Epithelial cell of proximal tubule (primary cell): ENCODE results near the gene ACBD3. TPM values are rescaled to one million over a fixed set of nuclear protein-coding genes. Genes with fewer than 3 reads are reported as not detected.

ENCODE experiments used
- DNase-seq: peaks from one replicate; pipeline ENCODE4 v3.0.0-alpha.2; 2011; ENCODE audit warnings: low read depth
- H3K4me3 ChIP-seq: 2 replicates; pipeline ENCODE4 v1.5.1; 2011; ENCODE audit warnings: low read depth, mild to moderate bottlenecking, low read length
- total RNA-seq: library from RNA; depleted of rRNA; stranded (reverse); fragments of >200 nt; gene quantifications from 2 replicates; pipeline ENCODE4 v1.2.3, GENCODE V29; 2015
- TF ChIP-seq, protein P1 (sequence below): conservative IDR thresholded peaks from 2 replicates; pipeline ENCODE4 v1.5.1; 2012; ENCODE audit warnings: low read depth, mild to moderate bottlenecking, low read length

Gene ACBD3
- total RNA-seq, 1 donor from 2014 or later = 34.8 TPM

DNA sequence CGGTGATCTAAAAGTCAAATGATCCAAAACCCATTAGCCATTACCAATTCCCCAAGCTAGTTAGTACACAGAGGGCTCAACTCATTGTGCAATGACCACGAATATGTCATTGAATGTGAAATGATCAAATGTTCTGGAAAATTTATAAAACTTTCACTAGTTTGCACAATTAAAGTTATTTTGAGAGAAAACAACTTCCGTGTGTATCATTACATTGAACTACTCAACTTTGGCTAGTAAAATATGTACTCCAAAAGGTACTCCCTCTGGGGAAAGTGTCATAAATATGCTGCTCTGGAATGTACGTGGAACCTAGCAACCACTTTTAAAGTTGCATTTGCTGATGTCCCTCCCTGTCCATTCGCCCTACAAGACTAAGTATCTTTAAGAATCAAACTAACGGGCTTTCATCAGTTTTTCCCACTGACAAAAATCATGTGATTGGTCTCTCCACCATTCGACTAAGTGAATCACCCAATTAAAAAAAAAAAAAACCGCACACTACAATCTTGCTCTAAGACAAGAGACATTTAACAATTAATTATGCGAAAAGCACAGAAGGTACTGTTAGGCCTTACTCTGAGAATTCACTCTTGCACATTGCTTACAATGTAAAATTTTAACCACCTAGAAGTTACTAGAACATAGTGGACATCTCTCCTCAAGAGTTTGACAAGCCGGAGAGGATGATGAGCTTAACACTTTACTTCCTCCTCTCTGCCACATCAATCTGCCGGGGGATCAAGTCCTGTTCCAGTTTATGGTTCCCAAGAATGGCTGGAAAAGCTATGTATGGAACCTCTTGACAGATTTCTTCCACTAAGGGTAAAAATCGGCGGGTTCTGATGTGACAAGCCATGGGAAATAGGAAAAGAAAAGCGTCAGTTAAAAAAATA lies 1.2 kb downstream of the ACBD3 start:
- no peak for DNase-seq
- peak overlapping the region; percentile 85 for H3K4me3 ChIP-seq
- TF ChIP-seq, protein P1, sequence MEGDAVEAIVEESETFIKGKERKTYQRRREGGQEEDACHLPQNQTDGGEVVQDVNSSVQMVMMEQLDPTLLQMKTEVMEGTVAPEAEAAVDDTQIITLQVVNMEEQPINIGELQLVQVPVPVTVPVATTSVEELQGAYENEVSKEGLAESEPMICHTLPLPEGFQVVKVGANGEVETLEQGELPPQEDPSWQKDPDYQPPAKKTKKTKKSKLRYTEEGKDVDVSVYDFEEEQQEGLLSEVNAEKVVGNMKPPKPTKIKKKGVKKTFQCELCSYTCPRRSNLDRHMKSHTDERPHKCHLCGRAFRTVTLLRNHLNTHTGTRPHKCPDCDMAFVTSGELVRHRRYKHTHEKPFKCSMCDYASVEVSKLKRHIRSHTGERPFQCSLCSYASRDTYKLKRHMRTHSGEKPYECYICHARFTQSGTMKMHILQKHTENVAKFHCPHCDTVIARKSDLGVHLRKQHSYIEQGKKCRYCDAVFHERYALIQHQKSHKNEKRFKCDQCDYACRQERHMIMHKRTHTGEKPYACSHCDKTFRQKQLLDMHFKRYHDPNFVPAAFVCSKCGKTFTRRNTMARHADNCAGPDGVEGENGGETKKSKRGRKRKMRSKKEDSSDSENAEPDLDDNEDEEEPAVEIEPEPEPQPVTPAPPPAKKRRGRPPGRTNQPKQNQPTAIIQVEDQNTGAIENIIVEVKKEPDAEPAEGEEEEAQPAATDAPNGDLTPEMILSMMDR = no peak

DNA sequence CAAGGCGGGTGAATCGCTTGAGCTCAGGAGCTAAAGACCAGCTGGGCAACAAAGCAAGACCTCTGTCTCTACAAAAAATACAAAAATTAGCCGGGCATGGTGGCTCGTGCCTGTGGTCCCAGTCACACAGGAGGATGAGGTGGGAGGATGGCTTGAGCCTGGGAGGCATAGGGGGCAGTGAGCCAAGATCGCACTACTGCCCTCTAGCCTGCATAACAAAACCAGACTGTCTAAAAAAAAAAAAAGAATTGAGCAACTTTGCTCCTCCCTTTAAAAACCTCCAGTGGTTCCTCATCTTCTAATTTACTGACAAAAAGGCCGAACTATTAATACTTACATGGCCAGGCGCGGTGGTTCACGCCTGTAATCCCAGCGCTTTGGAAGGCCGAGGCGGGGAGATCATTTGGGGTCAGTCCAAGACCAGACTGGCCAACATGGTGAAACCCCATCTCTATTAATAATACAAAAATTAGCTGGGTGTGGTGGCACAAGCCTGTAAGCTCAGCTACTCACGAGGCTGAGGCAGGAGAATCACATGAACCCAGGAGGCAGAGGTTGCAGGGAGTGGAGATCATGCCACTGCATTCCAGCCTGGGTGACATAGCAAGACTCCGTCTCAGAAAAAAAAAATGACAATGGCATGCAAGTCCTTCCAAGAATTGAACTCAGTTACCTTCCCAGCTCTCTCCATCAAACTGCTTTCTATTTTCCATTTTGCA lies 4.4 kb downstream of the ACBD3 start:
- H3K4me3 ChIP-seq = no peak overlapping the region
- TF ChIP-seq, protein P1 = peak; percentile 58
- DNase-seq = no peak

DNA sequence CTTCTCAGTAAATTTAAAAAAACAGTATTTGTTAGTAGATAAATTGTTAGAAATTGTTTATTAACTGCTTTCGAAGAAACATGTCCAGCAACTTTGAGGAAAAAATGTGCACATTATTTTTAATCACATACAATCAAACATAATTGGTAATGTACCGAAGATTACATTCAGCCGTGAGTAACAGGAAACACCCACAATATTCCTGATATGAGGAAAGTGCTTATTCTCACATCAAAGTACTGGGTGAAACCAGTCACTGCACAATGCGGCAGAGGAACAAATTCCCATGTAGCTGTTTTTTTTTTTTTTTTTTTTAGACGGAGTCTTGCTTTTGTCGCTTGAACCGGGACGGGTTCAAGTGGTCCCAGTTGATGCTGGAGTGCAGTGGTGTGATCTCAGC lies 9.7 kb downstream of the ACBD3 start:
- no peak overlapping the region for H3K4me3 ChIP-seq
- DNase-seq = no peak
- TF ChIP-seq, protein P1 = no peak

DNA sequence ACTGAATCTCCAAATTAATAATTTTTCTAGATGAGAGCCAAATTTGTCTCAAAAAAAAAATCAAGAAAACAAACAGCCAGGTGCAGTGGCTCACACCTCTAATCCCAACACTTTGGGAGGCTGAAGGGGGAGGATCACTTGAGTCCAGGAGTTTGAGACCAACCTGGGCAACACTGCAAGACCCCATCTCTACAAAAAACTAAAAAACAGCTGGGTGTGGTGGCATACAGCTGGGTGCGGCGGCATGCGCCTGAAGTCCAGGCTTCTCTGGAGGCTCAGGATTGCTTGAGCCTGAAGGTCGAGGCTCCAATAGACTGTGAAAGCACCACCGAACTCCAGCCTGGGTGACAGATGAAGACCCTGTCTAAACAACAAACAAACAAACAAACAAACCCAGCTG lies 14.0 kb downstream of the ACBD3 start:
- H3K4me3 ChIP-seq = no peak overlapping the region
- no peak for DNase-seq
- TF ChIP-seq, protein P1 = no peak

DNA sequence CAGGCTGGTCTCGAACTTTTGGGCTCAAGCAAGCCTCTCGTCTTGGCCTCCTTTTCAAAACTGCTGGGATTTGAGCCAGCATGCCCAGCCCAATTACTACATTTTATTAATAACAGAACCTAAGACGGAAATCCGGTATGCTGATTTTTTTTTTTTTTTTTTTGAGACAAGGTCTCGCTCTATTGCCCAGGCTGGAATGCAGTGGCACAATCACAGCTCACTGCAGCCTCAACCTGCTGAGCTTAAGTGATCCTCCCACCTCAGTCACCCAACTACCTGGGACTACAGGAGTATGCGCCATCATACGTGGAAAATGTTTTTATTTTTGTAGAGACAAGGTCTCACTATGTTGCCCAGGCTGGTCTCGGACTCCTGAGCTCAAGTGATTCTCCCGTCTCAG lies 20.2 kb downstream of the ACBD3 start:
- DNase-seq = no peak
- H3K4me3 ChIP-seq = no peak overlapping the region
- TF ChIP-seq, protein P1 = no peak

DNA sequence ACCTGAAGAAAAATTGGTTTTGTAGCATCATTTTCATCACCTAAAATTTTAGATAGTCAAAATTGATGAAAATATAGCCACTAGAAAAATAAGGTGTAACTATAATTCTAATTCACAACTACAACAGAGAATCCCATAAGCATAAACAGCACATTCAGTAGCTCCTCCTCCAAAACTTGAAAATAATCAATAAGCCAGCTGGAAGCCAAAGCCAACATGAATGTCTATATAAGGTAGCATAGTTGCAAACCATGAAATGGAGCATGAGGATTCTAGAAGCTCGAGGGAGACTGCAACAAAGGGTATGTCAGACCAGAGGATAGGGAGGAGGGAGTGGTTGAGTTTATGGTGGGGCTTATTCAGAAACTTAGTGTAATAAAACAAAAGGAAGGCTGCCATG lies 22.4 kb downstream of the ACBD3 start:
- DNase-seq = no peak
- TF ChIP-seq, protein P1 = no peak
- H3K4me3 ChIP-seq = no peak overlapping the region

DNA sequence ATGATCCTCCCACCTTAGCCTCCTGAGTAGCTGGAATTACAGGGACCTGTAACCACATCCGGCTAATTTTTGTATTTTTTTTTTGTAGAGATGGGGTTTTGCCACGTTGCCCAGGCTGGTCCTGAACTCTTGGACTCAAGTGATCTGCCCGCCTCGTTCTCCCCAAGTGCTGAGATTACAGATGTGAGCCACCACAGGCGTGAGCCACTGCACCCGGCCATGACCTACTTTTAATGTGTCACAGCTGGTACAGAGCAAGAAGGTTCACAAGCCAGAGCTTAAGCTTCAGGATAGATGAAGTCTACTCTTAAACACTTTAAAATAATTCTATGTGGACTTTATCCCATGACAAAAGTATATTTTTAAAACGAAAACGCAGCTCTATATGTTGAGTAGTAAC lies 23.6 kb downstream of the ACBD3 start:
- no peak overlapping the region for H3K4me3 ChIP-seq
- TF ChIP-seq, protein P1 = no peak
- DNase-seq = no peak
